Liver (tissue), 9 donors: Measurements from ENCODE around the gene ZNFX1. TPM values are rescaled to one million over a fixed set of nuclear protein-coding genes. Genes with fewer than 3 reads are reported as not detected.
"Not testable (repeated sequence)": the region's sequence is repeated elsewhere in the genome, so short reads cannot be mapped to it uniquely, and the experiment has no call there.

Experiments used
- DNase-seq: peaks from one replicate; pipeline ENCODE4 v3.0.0-alpha.2; 2017; ENCODE audit warnings: low spot score
- H3K27ac ChIP-seq, 2 donors: one replicate each; pipeline ENCODE4 v1.7.0; 2013; ENCODE audit warnings: inconsistent platforms in 2 of 2, low read length in 2 of 2, control low read depth in 1 of 2, low read depth in 1 of 2, mild to moderate bottlenecking in 1 of 2
- H3K27me3 ChIP-seq, 4 donors: one replicate each; pipeline versions ENCODE4 v1.6.1 to v1.7.0; 2013; ENCODE audit warnings: low read length in 3 of 4, inconsistent platforms in 1 of 4, mild to moderate bottlenecking in 1 of 4, moderate library complexity in 1 of 4; ENCODE audit not compliant: control insufficient read depth in 4 of 4, insufficient read depth in 4 of 4
- H3K36me3 ChIP-seq, 4 donors: one replicate each; pipeline versions ENCODE4 v1.6.1 to v1.7.0; 2013; ENCODE audit warnings: low read length in 3 of 4, mild to moderate bottlenecking in 3 of 4, low read depth in 1 of 4, moderate library complexity in 1 of 4; ENCODE audit not compliant: control insufficient read depth in 4 of 4, insufficient read depth in 3 of 4
- H3K4me1 ChIP-seq, 4 donors: one replicate each; pipeline versions ENCODE4 v1.6.1 to v1.7.0; 2013; ENCODE audit warnings: low read length in 3 of 4, mild to moderate bottlenecking in 3 of 4, moderate library complexity in 1 of 4; ENCODE audit not compliant: control insufficient read depth in 4 of 4, insufficient read depth in 4 of 4
- H3K4me3 ChIP-seq, 3 donors: one replicate each; pipeline versions ENCODE4 v1.6.1 to v1.7.0; 2013; ENCODE audit warnings: low read length in 3 of 3, control low read depth in 1 of 3, low read depth in 1 of 3, mild to moderate bottlenecking in 1 of 3
- H3K9ac ChIP-seq, 2 donors: one replicate each; pipeline ENCODE4 v1.7.0; 2013; ENCODE audit warnings: low read length in 2 of 2, mild to moderate bottlenecking in 2 of 2, moderate library complexity in 2 of 2, control low read depth in 1 of 2, low read depth in 1 of 2
- H3K9me3 ChIP-seq, 4 donors: one replicate each; pipeline versions ENCODE4 v1.6.1 to v1.7.0; 2013; ENCODE audit warnings: low read length in 3 of 4; ENCODE audit not compliant: control insufficient read depth in 4 of 4
- ATF3 ChIP-seq: IDR thresholded peaks from 2 replicates; pipeline ENCODE4 v1.6.1; 2016; ENCODE audit warnings: antibody characterized with exemption
- CTCF ChIP-seq: fragments of 150-350 bp; IDR thresholded peaks from 2 replicates; pipeline ENCODE4 v1.5.1; 2017; ENCODE audit warnings: improper control_type of control experiment, low read depth, low read length; ENCODE audit not compliant: missing input control
- EGR1 ChIP-seq, 2 donors: IDR thresholded peaks; 2 replicates each; pipeline ENCODE4 v1.6.1; 2016 to 2018; ENCODE audit warnings: antibody characterized with exemption in 2 of 2, low read depth in 2 of 2
- FOXA1 ChIP-seq: IDR thresholded peaks from 2 replicates; pipeline ENCODE4 v1.6.1; 2016; ENCODE audit warnings: antibody characterized with exemption
- FOXA2 ChIP-seq: IDR thresholded peaks from 2 replicates; pipeline ENCODE4 v1.6.1; 2016; ENCODE audit warnings: antibody characterized with exemption
- GABPA ChIP-seq, 2 donors: IDR thresholded peaks in 1 of 2; conservative IDR thresholded peaks in 1 of 2; 2 replicates each; pipeline ENCODE4 v1.6.1; 2016; ENCODE audit warnings: antibody characterized with exemption in 2 of 2, mild to moderate bottlenecking in 1 of 2, moderate library complexity in 1 of 2
- HNF4A ChIP-seq, 2 donors: conservative IDR thresholded peaks; 2 replicates each; pipeline ENCODE4 v1.6.1; 2016; ENCODE audit warnings: antibody characterized with exemption in 2 of 2, mild to moderate bottlenecking in 2 of 2
- HNF4G ChIP-seq: IDR thresholded peaks from 2 replicates; pipeline ENCODE4 v1.6.1; 2016; ENCODE audit warnings: antibody characterized with exemption
- JUND ChIP-seq, 2 donors: IDR thresholded peaks; 2 replicates each; pipeline ENCODE4 v1.6.1; 2016; ENCODE audit warnings: antibody characterized with exemption in 2 of 2
- MAX ChIP-seq: IDR thresholded peaks from 2 replicates; pipeline ENCODE4 v1.6.1; 2016; ENCODE audit warnings: antibody characterized with exemption
- NR2F2 ChIP-seq: IDR thresholded peaks from 2 replicates; pipeline ENCODE4 v1.6.1; 2016; ENCODE audit warnings: antibody characterized with exemption
- RAD21 ChIP-seq, 2 donors: IDR thresholded peaks; 2 replicates each; pipeline ENCODE4 v1.6.1; 2016; ENCODE audit warnings: antibody characterized with exemption in 2 of 2, mild to moderate bottlenecking in 2 of 2
- REST ChIP-seq: IDR thresholded peaks from 2 replicates; pipeline ENCODE4 v1.6.1; 2016; ENCODE audit warnings: antibody characterized with exemption, mild to moderate bottlenecking
- RXRA ChIP-seq, 2 donors: IDR thresholded peaks; 2 replicates each; pipeline ENCODE4 v1.6.1; 2017 to 2018; ENCODE audit warnings: antibody characterized with exemption in 2 of 2, mild to moderate bottlenecking in 1 of 2
- SP1 ChIP-seq: IDR thresholded peaks from 2 replicates; pipeline ENCODE4 v1.6.1; 2018; ENCODE audit warnings: antibody characterized with exemption, mild to moderate bottlenecking
- TAF1 ChIP-seq: conservative IDR thresholded peaks from 2 replicates; pipeline ENCODE4 v1.6.1; 2016; ENCODE audit warnings: antibody characterized with exemption, mild to moderate bottlenecking
- YY1 ChIP-seq: IDR thresholded peaks from 2 replicates; pipeline ENCODE4 v1.6.1; 2016; ENCODE audit warnings: antibody characterized with exemption, mild to moderate bottlenecking
- ZBTB33 ChIP-seq: IDR thresholded peaks from 2 replicates; pipeline ENCODE4 v1.6.1; 2016; ENCODE audit warnings: antibody characterized with exemption
- WGBS: extraction: QIAGEN DNeasy Blood & Tissue Kit; methylation state at CpG from one replicate; pipeline ENCODE4 v1.1.7; 2013; 5-methylcytosine and 5-hydroxymethylcytosine counted together
- polyA plus RNA-seq, 2 donors: library from polyadenylated mRNA; stranded (reverse) in 1 of 2; unstranded in 1 of 2; fragments of 200-250 nt in 1 of 2; fragments of >200 nt in 1 of 2; fragmentation: Nextera tagmentation in 1 of 2; extraction: Ambion mirVana in 1 of 2; gene quantifications; one replicate each; pipeline versions ENCODE4 v1.2.1 to v1.2.3, GENCODE V29; 2013 to 2015
- total RNA-seq, 2 donors: library from RNA; depleted of rRNA; stranded (reverse); fragments of >200 nt; gene quantifications; one replicate each; pipeline ENCODE4 v1.2.3, GENCODE V29; 2014
- donor health status: healthy.
- donor health status: healthy.
- donor health status: healthy.
- donor health status: healthy.
- donor health status: healthy.

ZNFX1 gene
- total and polyA plus RNA-seq, 4 donors: 6.9 to 16.1 (median 8.7) TPM

GRCh38 chr20:49219091-49219923, 58.5 kb downstream of the ZNFX1 start, which contains the start of gene DDX27:
DDX27 (plus strand) TSS chr20:49219416; CDS start chr20:49219449, 33 bp downstream.
- Histone ChIP-seq H3K27me3 (no peaks in the 10 kb centered on the region), H3K4me3 (peak within 1 kb of the TSS; percentile 63 to 99 (median 97)), H3K9ac (peak within 1 kb of the TSS; percentile 80 to 94), H3K36me3 (peaks cover 6 to 25% (median 17%) of the 10 kb centered on the region in 4 donors), H3K27ac (peak within 1 kb of the TSS; percentile 79 to 87), H3K9me3 (no peaks in the 10 kb centered on the region), H3K4me1 (peaks cover 5 to 16% (median 7%) of the 10 kb centered on the region in 4 donors)
- WGBS: under 1% methylated on average over 46 of the region's 46 CpGs
- peak; percentile 98 for DNase-seq
- TF ChIP-seq TAF1: peak; percentile 47
- TF ChIP-seq REST: peak; percentile 67
- TF ChIP-seq EGR1 (IDR thresholded peaks at IDR 0.05; ENCODE audit: low read depth in 2 of 2): no peak
- peak; percentile 88 for TF ChIP-seq MAX
- TF ChIP-seq GABPA (IDR thresholded peaks at IDR 0.05 in 1 of 2, conservative IDR thresholded peaks at IDR 0.05 in 1 of 2): peak; percentile 94 to 98
- TF ChIP-seq JUND (IDR thresholded peaks at IDR 0.05): peak; percentile 60 to 62
- no peak for TF ChIP-seq CTCF
- peak; percentile 30 to 33 for TF ChIP-seq RAD21 (IDR thresholded peaks at IDR 0.05)
- TF ChIP-seq SP1: peak; percentile 82
- peak; percentile 82 for TF ChIP-seq YY1
- TF ChIP-seq ATF3: no peak
- TF ChIP-seq HNF4A (conservative IDR thresholded peaks at IDR 0.05): peak; percentile 25 to 28
- peak; percentile 46 to 49 for TF ChIP-seq RXRA (IDR thresholded peaks at IDR 0.05)
- no peak for TF ChIP-seq HNF4G
- peak; percentile 10 for TF ChIP-seq FOXA2
- no peak for TF ChIP-seq FOXA1
- TF ChIP-seq NR2F2: no peak
- TF ChIP-seq ZBTB33: peak; percentile 40

GRCh38 chr20:49218739-49219090, 59.1 kb downstream of the ZNFX1 start:
- 61% methylated on average over 13 of the region's 13 CpGs for WGBS
- not testable (repeated sequence) for H3K27me3 ChIP-seq, H3K4me3 ChIP-seq, DNase-seq, H3K9me3 ChIP-seq
- Histone ChIP-seq H3K4me1 (peaks cover 5 to 16% (median 7%) of the 10 kb centered on the region in 4 donors), H3K9ac (peak overlapping the region in 1 of 2 donors; percentile 45), H3K27ac (peak overlapping the region; percentile 44 to 57), H3K36me3 (peaks cover 6 to 19% (median 11%) of the 10 kb centered on the region in 4 donors)
